GM12873 (cell line): ENCODE results near the gene ATG101.

Experiments
- CTCF ChIP-seq: IDR thresholded peaks from 2 replicates; pipeline ENCODE4 v1.5.1; 2012; ENCODE audit warnings: low read depth, mild to moderate bottlenecking, moderate library complexity, low read length, control low read depth; ENCODE audit not compliant: insufficient read depth; ENCODE audit errors: missing control alignments

The ATG101 gene

DNA sequence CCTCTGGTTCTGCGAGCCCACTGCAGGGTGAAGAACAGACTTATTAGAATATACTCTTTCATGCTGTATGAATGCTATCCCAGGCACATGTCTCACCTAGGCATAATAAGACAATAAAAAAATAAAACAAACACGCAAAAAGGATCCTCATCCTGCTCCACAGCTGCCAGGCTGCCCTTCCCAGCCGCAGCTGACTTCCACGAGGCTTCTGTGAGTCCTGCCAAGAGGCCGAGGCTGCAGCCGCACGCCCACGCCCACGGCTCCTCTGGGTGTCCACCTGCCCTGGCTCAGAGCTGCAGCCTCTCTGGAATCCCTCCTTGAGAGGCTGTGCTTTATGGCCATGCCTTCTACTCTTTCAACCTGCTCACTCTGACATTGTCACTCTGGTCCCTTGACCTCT is 16.6 kb downstream of the ATG101 start:
- no peak for TF ChIP-seq CTCF

GRCh38 chr12:52086944-52087835 is 17.4 kb downstream of the ATG101 start:
- no peak for TF ChIP-seq CTCF

- no peak for TF ChIP-seq CTCF
Measured at GRCh38 chr12:52087961-52088820, 18.4 kb downstream of the ATG101 start.

GRCh38 chr12:52089491-52089890 is 19.7 kb downstream of the ATG101 start:
- no peak for TF ChIP-seq CTCF

DNA sequence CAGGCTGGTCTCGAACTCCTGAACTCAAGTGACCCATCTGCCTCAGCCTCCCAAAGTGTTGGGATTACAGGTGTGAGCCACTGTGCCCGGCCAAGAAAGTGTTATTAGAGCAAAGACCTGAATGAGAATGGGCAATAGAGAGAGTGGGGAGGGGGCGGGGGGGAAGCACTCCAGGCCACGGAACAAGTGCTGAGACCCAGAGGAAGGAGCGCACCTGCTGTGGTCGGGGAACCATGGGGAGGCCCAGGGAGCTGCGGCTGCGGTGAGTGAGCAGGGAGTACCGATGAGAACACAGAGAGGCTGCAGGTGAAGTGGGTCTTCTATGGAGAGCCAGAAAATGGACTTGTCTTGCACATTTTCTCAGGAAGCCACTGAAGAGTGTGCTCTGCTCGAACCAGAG is 20.5 kb downstream of the ATG101 start:
- no peak for TF ChIP-seq CTCF

DNA sequence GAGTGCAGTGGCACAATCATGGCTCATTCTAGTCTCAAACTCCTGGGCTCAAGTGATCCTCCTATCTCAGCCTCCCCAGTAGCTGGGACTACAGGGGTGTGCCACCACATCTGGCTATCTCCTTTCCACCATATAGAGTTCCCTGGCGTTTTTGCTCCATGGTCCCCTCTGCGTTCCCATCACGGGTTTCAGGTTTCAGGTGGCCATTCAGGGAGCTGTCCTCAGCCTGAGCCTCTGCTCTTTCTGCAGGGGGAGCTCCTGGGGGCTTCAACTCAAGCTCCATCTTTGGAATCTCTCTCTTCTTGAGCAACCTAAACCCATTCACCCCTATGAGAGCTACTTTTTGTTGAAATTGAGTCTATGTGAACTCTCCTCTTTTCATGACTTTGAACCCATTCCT is 21.3 kb downstream of the ATG101 start:
- TF ChIP-seq CTCF, result no peak

GRCh38 chr12:52091869-52092268 is 22.1 kb downstream of the ATG101 start:
- TF ChIP-seq CTCF, result no peak
